Peyer's patch (tissue), 4 donors: ENCODE data around the gene CACNA1H.

Experiments used
- CTCF ChIP-seq, 6 experiments: fragments of 450-650 bp in 4 of 6; fragments of 200-600 bp in 2 of 6; sonication (generic) in 1 of 6; IDR thresholded peaks; one replicate each; pipeline ENCODE4 v1.5.1; 2017 to 2019; ENCODE audit warnings: antibody characterized with exemption in 6 of 6, mild to moderate bottlenecking in 3 of 6, moderate library complexity in 1 of 6
- POLR2A ChIP-seq, 2 donors: fragments of 450-650 bp; IDR thresholded peaks; one replicate each; pipeline ENCODE4 v1.5.1; 2017; ENCODE audit warnings: antibody characterized with exemption in 2 of 2, mild to moderate bottlenecking in 2 of 2, moderate library complexity in 2 of 2

GRCh38 chr16:1237990-1238389 is 85.1 kb downstream of the CACNA1H start:
- TF ChIP-seq CTCF (IDR thresholded peaks at IDR 0.05) (no peak), POLR2A (IDR thresholded peaks at IDR 0.05) (no peak)
